Measurements from ENCODE around the gene TNRC6C. TPM values are rescaled to one million over a fixed set of nuclear protein-coding genes. Genes with fewer than 3 reads are reported as not detected.

TNRC6C gene
- total RNA-seq, 1 experiment from 2014 or later, result 9.6 TPM

DNA sequence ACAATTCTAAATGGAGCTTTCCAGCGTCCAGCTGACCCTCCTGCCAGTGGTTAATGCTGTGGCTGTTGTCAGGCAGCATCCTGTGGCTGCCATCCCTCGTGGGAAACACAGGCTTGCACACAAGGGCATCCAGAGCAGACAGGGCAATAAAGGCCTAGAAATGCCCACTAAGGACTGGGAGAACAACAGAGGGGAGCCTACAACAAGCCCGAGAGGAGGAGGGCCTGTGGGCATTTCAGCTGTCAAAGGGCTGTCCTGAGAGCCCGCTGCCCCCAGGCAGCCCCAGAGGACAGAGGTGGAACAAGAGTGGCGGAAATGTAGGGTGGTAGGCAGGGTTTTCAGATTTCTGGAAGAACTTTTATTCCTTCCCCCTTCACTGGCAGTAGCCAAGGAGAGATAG is 81.1 kb downstream of the TNRC6C start:
- Histone ChIP-seq H3K27ac (no peak overlapping the region), H3K27me3 (replicated peaks) (no peaks in the 10 kb centered on the region), H3K9me3 (replicated peaks) (no peaks in the 10 kb centered on the region), H3K4me3 (no peak overlapping the region), H3K36me3 (peaks cover 16% of the 10 kb centered on the region), H3K4me1 (replicated peaks) (peaks cover 36% of the 10 kb centered on the region)
- DNase-seq (ENCODE audit: low read depth in 1 of 2, low spot score in 2 of 2), result no peak

DNA sequence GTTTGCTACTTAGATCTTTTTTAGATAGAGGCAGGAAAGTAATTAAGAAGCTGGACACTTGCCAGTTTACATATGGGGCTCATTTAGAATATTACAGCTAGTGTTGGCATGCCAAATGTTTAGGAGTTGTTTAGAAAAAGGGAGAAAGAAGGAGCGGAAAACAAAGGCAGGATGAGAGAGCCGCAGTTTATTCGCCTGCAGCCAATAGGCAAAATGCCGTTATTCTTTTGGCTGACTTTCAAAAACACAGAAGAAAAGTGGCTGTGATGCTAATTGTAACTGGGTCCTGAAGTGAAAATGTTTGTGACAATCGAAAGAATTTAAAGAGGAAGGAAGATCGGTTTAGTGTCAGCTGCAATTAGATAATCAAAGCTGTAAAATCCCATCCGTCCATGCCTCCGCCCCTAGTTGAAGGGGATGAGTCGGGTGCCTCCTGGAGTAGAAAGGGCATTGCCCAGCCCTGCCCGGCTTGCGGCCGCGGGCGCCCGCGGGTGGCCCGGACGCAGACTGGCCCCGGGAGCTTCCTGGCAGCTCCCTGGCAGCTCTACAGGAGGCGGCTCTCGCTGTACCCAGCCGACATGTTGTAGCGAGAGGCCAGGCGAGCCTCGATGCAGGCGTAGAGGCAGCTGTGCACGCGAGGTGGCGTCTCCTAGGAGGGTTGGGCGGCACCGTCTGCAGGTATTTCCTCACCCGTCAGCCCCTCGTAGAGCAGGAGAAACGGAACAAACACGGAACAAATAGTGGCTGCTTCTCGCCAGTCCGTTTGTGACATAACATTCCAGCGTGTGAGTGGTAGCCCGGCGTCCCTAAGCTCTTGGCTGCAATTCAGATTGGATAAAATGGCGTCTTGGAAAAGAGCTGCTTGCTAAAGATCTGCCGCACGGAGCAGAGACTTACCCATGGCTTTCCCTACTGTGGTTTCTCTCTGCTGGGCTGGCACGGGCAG is 82.2 kb downstream of the TNRC6C start:
- Histone ChIP-seq H3K36me3 (peaks cover 9% of the 10 kb centered on the region), H3K9me3 (replicated peaks) (no peaks in the 10 kb centered on the region), H3K27me3 (replicated peaks) (no peaks in the 10 kb centered on the region), H3K4me1 (replicated peaks) (peaks cover 27% of the 10 kb centered on the region), H3K4me3 (peak overlapping the region; percentile 46), H3K27ac (peak overlapping the region; percentile 84)
- DNase-seq (ENCODE audit: low read depth in 1 of 2, low spot score in 2 of 2), result peak; percentile 84 to 90

DNA sequence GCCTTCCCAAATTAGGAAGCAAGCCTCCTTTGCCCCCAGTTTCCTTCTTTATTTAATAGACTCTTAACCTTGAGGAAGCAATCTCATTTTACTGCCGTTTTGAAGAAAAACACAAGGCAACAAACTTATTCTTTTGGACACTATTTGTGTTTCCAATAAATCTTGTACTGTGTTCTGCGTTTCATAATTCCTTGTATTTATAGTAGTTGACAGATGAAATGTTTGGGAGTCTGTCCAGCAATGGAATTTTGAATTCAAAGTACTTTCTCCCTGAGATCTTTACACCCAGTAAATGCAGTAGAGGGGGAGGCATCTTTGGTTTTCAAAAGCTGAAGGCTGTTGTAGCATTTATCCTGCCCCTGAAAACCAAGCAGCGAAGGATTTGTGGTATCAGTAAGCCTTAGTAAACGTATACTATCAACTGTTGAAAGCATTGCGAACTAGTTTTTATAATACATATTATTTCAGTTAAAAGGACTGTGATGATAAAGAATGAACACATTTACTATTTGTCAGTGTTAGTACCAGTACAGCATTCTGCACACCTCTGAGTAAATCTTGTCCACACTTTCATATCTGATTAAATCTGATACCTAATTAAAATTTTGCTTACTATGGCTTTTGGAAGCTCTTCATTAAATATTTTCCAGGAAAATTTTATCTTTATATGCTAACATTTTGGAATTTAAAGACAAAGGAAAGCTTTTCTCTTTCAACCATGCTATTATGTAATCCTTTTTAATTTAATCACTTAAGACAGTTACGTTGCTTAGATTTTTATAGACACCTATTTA is 83.1 kb downstream of the TNRC6C start:
- Histone ChIP-seq H3K27ac (peak overlapping the region; percentile 84), H3K4me1 (replicated peaks) (peaks cover 27% of the 10 kb centered on the region), H3K4me3 (peak overlapping the region; percentile 46), H3K9me3 (replicated peaks) (no peaks in the 10 kb centered on the region), H3K36me3 (peaks cover 9% of the 10 kb centered on the region), H3K27me3 (replicated peaks) (no peaks in the 10 kb centered on the region)
- DNase-seq (ENCODE audit: low read depth in 1 of 2, low spot score in 2 of 2), result no peak

DNA sequence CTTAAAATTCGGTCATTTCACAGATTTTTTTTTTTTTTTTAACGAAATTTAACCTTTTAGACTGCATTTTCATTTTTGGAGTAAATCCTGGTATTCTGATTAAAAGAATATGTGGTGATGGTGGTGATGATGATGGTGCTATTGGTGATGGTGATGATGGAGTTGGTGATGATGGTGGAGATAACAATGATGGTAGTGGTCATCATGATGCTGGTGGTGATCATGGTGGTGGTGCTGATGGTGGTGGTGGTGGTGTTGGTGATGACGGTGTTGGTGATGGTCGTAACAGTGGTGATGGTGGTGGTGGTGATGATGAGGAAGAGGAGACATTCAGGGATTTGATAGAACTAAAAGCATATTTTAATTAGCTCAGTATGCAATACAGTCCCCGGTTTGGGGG is 84.0 kb downstream of the TNRC6C start:
- H3K36me3 ChIP-seq, result peaks cover 9% of the 10 kb centered on the region
- DNase-seq (ENCODE audit: low read depth in 1 of 2, low spot score in 2 of 2), result no peak
- H3K4me1 ChIP-seq (replicated peaks), result peaks cover 27% of the 10 kb centered on the region
- H3K27ac ChIP-seq, result no peak overlapping the region
- H3K27me3 ChIP-seq (replicated peaks), result no peaks in the 10 kb centered on the region
- H3K4me3 ChIP-seq, result no peak overlapping the region
- no peaks in the 10 kb centered on the region for H3K9me3 ChIP-seq (replicated peaks)

DNA sequence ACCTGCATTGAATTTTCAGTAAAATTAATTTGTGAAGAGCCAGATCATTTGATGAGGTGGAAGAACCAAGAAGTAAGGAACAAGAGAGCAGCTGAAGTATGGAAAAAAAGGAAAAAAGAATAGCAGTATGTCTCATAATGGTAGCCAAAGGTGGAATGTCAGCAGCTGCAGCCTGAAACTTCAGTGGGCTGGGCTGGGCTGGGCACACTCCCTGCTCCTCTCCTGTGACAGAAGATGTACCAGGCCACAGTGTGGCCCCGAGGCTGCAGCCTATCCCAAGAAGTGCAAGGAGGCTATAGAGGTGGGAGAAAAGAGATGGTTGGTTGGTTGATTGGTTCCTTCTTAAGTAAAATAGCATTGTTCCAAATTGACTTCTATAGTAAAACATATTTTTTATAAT is 84.5 kb downstream of the TNRC6C start:
- peaks cover 27% of the 10 kb centered on the region for H3K4me1 ChIP-seq (replicated peaks)
- peaks cover 9% of the 10 kb centered on the region for H3K36me3 ChIP-seq
- no peak overlapping the region for H3K27ac ChIP-seq
- DNase-seq (ENCODE audit: low read depth in 1 of 2, low spot score in 2 of 2), result no peak
- no peak overlapping the region for H3K4me3 ChIP-seq
- no peaks in the 10 kb centered on the region for H3K9me3 ChIP-seq (replicated peaks)
- H3K27me3 ChIP-seq (replicated peaks), result no peaks in the 10 kb centered on the region

GRCh38 chr17:78044280-78044835 is 85.9 kb downstream of the TNRC6C start:
- H3K9me3 ChIP-seq (replicated peaks), result no peaks in the 10 kb centered on the region
- H3K27ac ChIP-seq, result no peak overlapping the region
- H3K4me1 ChIP-seq (replicated peaks), result peaks cover 27% of the 10 kb centered on the region
- no peak for DNase-seq (ENCODE audit: low read depth in 1 of 2, low spot score in 2 of 2)
- H3K27me3 ChIP-seq (replicated peaks), result no peaks in the 10 kb centered on the region
- H3K36me3 ChIP-seq, result peaks cover 21% of the 10 kb centered on the region
- no peak overlapping the region for H3K4me3 ChIP-seq

GRCh38 chr17:78045316-78045715 is 86.8 kb downstream of the TNRC6C start:
- Histone ChIP-seq H3K27ac (no peak overlapping the region), H3K27me3 (replicated peaks) (no peaks in the 10 kb centered on the region), H3K36me3 (peaks cover 31% of the 10 kb centered on the region), H3K9me3 (replicated peaks) (no peaks in the 10 kb centered on the region), H3K4me3 (no peak overlapping the region), H3K4me1 (replicated peaks) (peaks cover 22% of the 10 kb centered on the region)
- no peak for DNase-seq (ENCODE audit: low read depth in 1 of 2, low spot score in 2 of 2)

DNA sequence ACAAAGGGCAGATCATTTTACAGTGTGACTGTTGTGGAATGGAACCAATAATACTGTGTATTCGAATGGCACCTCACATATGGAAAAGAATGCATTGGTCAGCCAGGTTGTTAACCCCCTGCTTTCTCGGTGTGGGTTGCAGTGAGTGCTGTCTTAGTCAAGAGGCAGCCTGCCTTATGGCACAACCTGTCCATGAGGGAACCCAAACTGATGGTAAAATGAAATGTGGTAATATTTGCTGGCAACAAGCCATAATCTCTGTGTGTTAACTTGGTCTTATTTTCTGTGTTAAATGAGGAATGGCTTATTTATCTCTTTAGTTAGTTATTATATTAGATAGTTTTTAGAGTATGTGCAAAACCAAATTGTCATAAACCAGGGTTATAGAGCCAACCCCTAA is 88.4 kb downstream of the TNRC6C start:
- Histone ChIP-seq H3K9me3 (replicated peaks) (no peaks in the 10 kb centered on the region), H3K27ac (no peak overlapping the region), H3K4me3 (no peak overlapping the region), H3K4me1 (replicated peaks) (peaks cover 8% of the 10 kb centered on the region), H3K36me3 (peaks cover 47% of the 10 kb centered on the region), H3K27me3 (replicated peaks) (no peaks in the 10 kb centered on the region)
- DNase-seq (ENCODE audit: low read depth in 1 of 2, low spot score in 2 of 2), result no peak

GRCh38 chr17:78048346-78049292 is 90.1 kb downstream of the TNRC6C start:
- no peak overlapping the region for H3K4me3 ChIP-seq
- H3K27ac ChIP-seq, result no peak overlapping the region
- H3K36me3 ChIP-seq, result peaks cover 55% of the 10 kb centered on the region

DNA sequence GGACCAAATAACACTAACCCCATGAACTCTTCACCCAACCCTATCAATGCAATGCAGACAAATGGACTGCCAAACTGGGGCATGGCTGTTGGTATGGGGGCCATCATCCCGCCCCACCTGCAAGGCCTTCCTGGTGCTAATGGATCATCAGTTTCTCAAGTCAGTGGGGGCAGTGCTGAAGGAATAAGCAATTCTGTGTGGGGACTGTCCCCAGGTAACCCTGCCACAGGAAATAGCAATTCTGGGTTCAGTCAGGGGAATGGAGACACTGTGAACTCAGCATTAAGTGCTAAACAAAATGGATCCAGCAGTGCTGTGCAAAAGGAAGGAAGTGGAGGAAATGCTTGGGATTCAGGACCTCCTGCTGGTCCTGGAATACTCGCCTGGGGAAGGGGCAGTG is 91.1 kb downstream of the TNRC6C start:
- no peaks in the 10 kb centered on the region for H3K9me3 ChIP-seq (replicated peaks)
- H3K27ac ChIP-seq, result no peak overlapping the region
- H3K4me1 ChIP-seq (replicated peaks), result no peaks in the 10 kb centered on the region
- no peak for DNase-seq (ENCODE audit: low read depth in 1 of 2, low spot score in 2 of 2)
- no peaks in the 10 kb centered on the region for H3K27me3 ChIP-seq (replicated peaks)
- H3K36me3 ChIP-seq, result peaks cover 56% of the 10 kb centered on the region
- H3K4me3 ChIP-seq, result no peak overlapping the region

More at GRCh38 chr17:78048346-78049292, 90.1 kb downstream of the TNRC6C start:
- Histone ChIP-seq H3K9me3 (replicated peaks) (no peaks in the 10 kb centered on the region), H3K27me3 (replicated peaks) (no peaks in the 10 kb centered on the region), H3K4me1 (replicated peaks) (no peaks in the 10 kb centered on the region)
- no peak for DNase-seq (ENCODE audit: low read depth in 1 of 2, low spot score in 2 of 2)

DNA sequence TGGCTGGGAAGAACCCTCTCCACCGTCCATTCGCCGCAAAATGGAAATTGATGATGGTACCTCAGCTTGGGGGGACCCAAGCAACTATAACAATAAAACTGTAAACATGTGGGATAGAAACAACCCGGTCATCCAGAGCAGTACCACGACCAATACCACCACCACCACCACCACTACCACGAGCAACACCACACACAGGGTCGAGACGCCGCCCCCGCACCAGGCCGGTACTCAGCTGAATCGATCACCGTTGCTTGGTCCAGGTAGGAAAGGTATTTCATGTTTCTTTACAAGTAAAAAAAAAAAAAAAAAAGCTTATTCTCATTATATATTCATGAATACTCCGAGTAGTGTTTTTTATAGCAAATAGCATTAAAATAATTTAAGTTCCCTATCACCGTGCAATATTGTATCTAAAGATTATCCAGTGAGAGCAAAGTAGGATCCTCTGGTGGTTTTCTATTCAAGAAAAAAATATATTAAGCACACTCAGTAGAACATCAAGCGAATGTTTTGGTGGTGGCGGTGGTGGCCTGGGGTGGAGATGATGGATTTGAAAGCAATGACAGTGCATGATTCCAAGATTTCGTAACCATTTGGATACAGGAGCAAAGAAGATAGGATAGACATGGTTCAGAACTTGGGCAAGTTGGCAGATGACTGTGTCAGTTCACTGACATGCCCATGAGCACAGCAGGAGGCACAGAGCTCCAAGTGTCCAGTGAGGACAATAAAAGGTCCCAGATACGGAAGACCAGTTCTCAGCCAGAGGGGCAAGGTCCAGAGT is 92.9 kb downstream of the TNRC6C start:
- peaks cover 60% of the 10 kb centered on the region for H3K36me3 ChIP-seq
- no peaks in the 10 kb centered on the region for H3K9me3 ChIP-seq (replicated peaks)
- no peaks in the 10 kb centered on the region for H3K27me3 ChIP-seq (replicated peaks)
- DNase-seq (ENCODE audit: low read depth in 1 of 2, low spot score in 2 of 2), result no peak
- H3K4me3 ChIP-seq, result no peak overlapping the region
- H3K27ac ChIP-seq, result no peak overlapping the region
- no peaks in the 10 kb centered on the region for H3K4me1 ChIP-seq (replicated peaks)

DNA sequence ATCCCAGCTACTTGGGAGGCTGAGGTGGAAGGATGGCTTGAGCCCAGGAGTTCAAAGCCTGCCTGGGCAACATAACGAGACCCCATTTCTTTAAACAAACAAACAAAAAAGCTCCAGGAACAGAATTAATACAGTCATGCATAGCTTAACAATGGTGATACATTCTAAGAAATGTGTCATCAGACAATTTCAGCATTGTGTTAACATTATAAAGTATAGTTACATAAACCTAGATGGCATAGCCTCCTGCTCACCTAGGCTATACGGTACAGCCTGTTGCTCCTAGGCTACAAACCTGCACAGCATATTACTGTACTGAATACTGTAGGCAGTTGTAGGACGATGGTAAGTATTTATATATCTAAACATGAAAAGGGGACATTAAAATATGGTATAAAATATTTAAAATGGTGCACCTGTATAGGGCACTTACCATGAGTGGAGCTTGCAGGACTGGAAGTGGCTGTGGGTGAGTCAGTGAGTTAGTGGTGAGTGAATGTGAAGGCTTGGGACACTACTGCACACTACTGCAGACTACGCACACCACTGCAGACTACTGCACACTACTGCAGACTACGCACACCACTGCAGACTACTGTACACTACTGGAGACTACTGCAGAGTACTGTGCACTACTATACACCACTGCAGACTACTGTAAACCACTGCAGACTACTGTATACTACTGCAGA is 95.4 kb downstream of the TNRC6C start:
- Histone ChIP-seq H3K4me1 (replicated peaks) (no peaks in the 10 kb centered on the region), H3K9me3 (replicated peaks) (no peaks in the 10 kb centered on the region), H3K27ac (no peak overlapping the region), H3K27me3 (replicated peaks) (no peaks in the 10 kb centered on the region), H3K4me3 (no peak overlapping the region), H3K36me3 (peaks cover 58% of the 10 kb centered on the region)
- DNase-seq (ENCODE audit: low read depth in 1 of 2, low spot score in 2 of 2), result no peak
